NT2/D1 (cell line): ENCODE measurements around the gene DUSP10.

Experiments used
- DNase-seq: peaks from one replicate; pipeline ENCODE4 v3.0.0-alpha.2; 2011; ENCODE audit warnings: low read depth, low spot score
- H3K27me3 ChIP-seq: 2 replicates; pipeline ENCODE4 v1.6.0; 2011; ENCODE audit warnings: mild to moderate bottlenecking; ENCODE audit not compliant: insufficient read length, insufficient read depth
- H3K36me3 ChIP-seq: 2 replicates; pipeline ENCODE4 v1.6.1; 2011; ENCODE audit warnings: mild to moderate bottlenecking, low read length, mixed read lengths; ENCODE audit not compliant: insufficient read depth, insufficient read length
- H3K4me1 ChIP-seq: 2 replicates; pipeline ENCODE4 v1.5.1; 2011; ENCODE audit not compliant: insufficient read depth, insufficient read length
- H3K4me3 ChIP-seq: 2 replicates; pipeline ENCODE4 v1.5.1; 2011; ENCODE audit warnings: low read depth; ENCODE audit not compliant: insufficient read length
- H3K9ac ChIP-seq: 2 replicates; pipeline ENCODE4 v1.6.0; 2011; ENCODE audit warnings: low read depth; ENCODE audit not compliant: insufficient read length
- H3K9me3 ChIP-seq: 2 replicates; pipeline ENCODE4 v1.5.1; 2011; ENCODE audit warnings: mild to moderate bottlenecking, low read length; ENCODE audit not compliant: insufficient read depth
- SUZ12 ChIP-seq: IDR thresholded peaks from 2 replicates; pipeline ENCODE4 v1.6.1; 2011; ENCODE audit not compliant: insufficient read length, insufficient read depth; ENCODE audit errors: extremely low read depth
- YY1 ChIP-seq: IDR thresholded peaks from 2 replicates; pipeline ENCODE4 v1.6.1; 2011; ENCODE audit not compliant: insufficient read length, insufficient read depth
- ZNF274 ChIP-seq: IDR thresholded peaks from 2 replicates; pipeline ENCODE4 v1.6.1; 2011; ENCODE audit warnings: mild to moderate bottlenecking, low read depth, low read length

The DUSP10 gene

GRCh38 chr1:221775206-221775605 is 33.3 kb upstream of the DUSP10 start:
- Histone ChIP-seq H3K27me3 (no peaks in the 10 kb centered on the region), H3K9me3 (no peaks in the 10 kb centered on the region), H3K36me3 (no peaks in the 10 kb centered on the region), H3K9ac (no peak overlapping the region), H3K4me1 (no peaks in the 10 kb centered on the region), H3K4me3 (no peak overlapping the region)
- DNase-seq, result no peak
- TF ChIP-seq ZNF274, result no peak
- no peak for TF ChIP-seq SUZ12
- no peak for TF ChIP-seq YY1

GRCh38 chr1:221774054-221774842 is 32.4 kb upstream of the DUSP10 start:
- H3K27me3 ChIP-seq, result no peaks in the 10 kb centered on the region
- TF ChIP-seq SUZ12, result no peak
- no peak for TF ChIP-seq ZNF274
- no peak for TF ChIP-seq YY1
- no peak overlapping the region for H3K4me3 ChIP-seq
- H3K36me3 ChIP-seq, result no peaks in the 10 kb centered on the region
- H3K9me3 ChIP-seq, result no peaks in the 10 kb centered on the region
- no peaks in the 10 kb centered on the region for H3K4me1 ChIP-seq
- no peak overlapping the region for H3K9ac ChIP-seq
- DNase-seq, result no peak

- DNase-seq, result no peak
- Histone ChIP-seq H3K27me3 (no peaks in the 10 kb centered on the region), H3K9ac (no peak overlapping the region), H3K4me1 (no peaks in the 10 kb centered on the region), H3K36me3 (no peaks in the 10 kb centered on the region), H3K9me3 (no peaks in the 10 kb centered on the region), H3K4me3 (no peak overlapping the region)
- TF ChIP-seq ZNF274 (no peak), YY1 (no peak), SUZ12 (no peak)
Observed at GRCh38 chr1:221773383-221773782, 31.5 kb upstream of the DUSP10 start.

GRCh38 chr1:221772117-221772516 is 30.2 kb upstream of the DUSP10 start:
- TF ChIP-seq YY1, result no peak
- no peak for TF ChIP-seq ZNF274
- TF ChIP-seq SUZ12, result no peak
- no peaks in the 10 kb centered on the region for H3K9me3 ChIP-seq
- no peaks in the 10 kb centered on the region for H3K4me1 ChIP-seq
- H3K9ac ChIP-seq, result no peak overlapping the region
- no peak for DNase-seq
- H3K27me3 ChIP-seq, result no peaks in the 10 kb centered on the region
- no peaks in the 10 kb centered on the region for H3K36me3 ChIP-seq
- H3K4me3 ChIP-seq, result no peak overlapping the region

- Histone ChIP-seq H3K4me1 (no peaks in the 10 kb centered on the region), H3K4me3 (no peak overlapping the region), H3K36me3 (no peaks in the 10 kb centered on the region), H3K9me3 (no peaks in the 10 kb centered on the region), H3K9ac (no peak overlapping the region), H3K27me3 (no peaks in the 10 kb centered on the region)
- TF ChIP-seq YY1 (no peak), ZNF274 (no peak), SUZ12 (no peak)
- DNase-seq, result no peak
Observed at GRCh38 chr1:221768444-221769066, 26.7 kb upstream of the DUSP10 start.

- H3K9me3 ChIP-seq, result no peaks in the 10 kb centered on the region
- no peak for TF ChIP-seq YY1
- TF ChIP-seq SUZ12, result no peak
- TF ChIP-seq ZNF274, result no peak
- no peak for DNase-seq
Observed at GRCh38 chr1:221766210-221766609, 24.3 kb upstream of the DUSP10 start.

GRCh38 chr1:221765527-221765926 is 23.6 kb upstream of the DUSP10 start:
- Histone ChIP-seq H3K27me3 (no peaks in the 10 kb centered on the region), H3K4me1 (no peaks in the 10 kb centered on the region), H3K9ac (no peak overlapping the region), H3K36me3 (no peaks in the 10 kb centered on the region), H3K9me3 (no peaks in the 10 kb centered on the region), H3K4me3 (no peak overlapping the region)
- DNase-seq, result no peak
- TF ChIP-seq ZNF274 (no peak), YY1 (no peak), SUZ12 (no peak)

More at GRCh38 chr1:221766210-221766609, 24.3 kb upstream of the DUSP10 start:
- no peak overlapping the region for H3K9ac ChIP-seq
- H3K4me1 ChIP-seq, result no peaks in the 10 kb centered on the region
- H3K27me3 ChIP-seq, result no peaks in the 10 kb centered on the region
- H3K36me3 ChIP-seq, result no peaks in the 10 kb centered on the region
- no peak overlapping the region for H3K4me3 ChIP-seq
